Thymus (tissue), 11 donors: ENCODE results near the gene PYY. TPM values are rescaled to one million over a fixed set of nuclear protein-coding genes. Genes with fewer than 3 reads are reported as not detected.

ENCODE experiments used
- DNase-seq, 9 donors: peaks; one replicate each; pipeline ENCODE4 v3.0.0-alpha.2; 2013; ENCODE audit warnings: low spot score in 9 of 9, low read depth in 6 of 9, missing footprints in 1 of 9
- H3K27ac ChIP-seq, 2 donors: one replicate each; pipeline ENCODE4 v1.5.1; 2013; ENCODE audit warnings: control low read depth in 1 of 2, low read depth in 1 of 2, low read length in 1 of 2, mild to moderate bottlenecking in 1 of 2, moderate library complexity in 1 of 2
- H3K27me3 ChIP-seq, 2 donors: one replicate each; pipeline ENCODE4 v1.5.1; 2013; ENCODE audit warnings: low read length in 1 of 2; ENCODE audit not compliant: control insufficient read depth in 2 of 2, insufficient read depth in 1 of 2
- H3K36me3 ChIP-seq, 2 donors: one replicate each; pipeline ENCODE4 v1.5.1; 2013; ENCODE audit warnings: low read length in 1 of 2, mild to moderate bottlenecking in 1 of 2, moderate library complexity in 1 of 2; ENCODE audit not compliant: control insufficient read depth in 2 of 2, insufficient read depth in 2 of 2
- H3K4me1 ChIP-seq, 2 donors: one replicate each; pipeline ENCODE4 v1.5.1; 2013; ENCODE audit warnings: low read length in 2 of 2; ENCODE audit not compliant: control insufficient read depth in 2 of 2, insufficient read depth in 2 of 2
- H3K4me3 ChIP-seq, 2 donors: one replicate each; pipeline ENCODE4 v1.5.1; 2013; ENCODE audit warnings: low read length in 2 of 2, control low read depth in 1 of 2, mild to moderate bottlenecking in 1 of 2
- H3K9me3 ChIP-seq, 2 donors: one replicate each; pipeline ENCODE4 v1.5.1; 2013; ENCODE audit warnings: low read length in 1 of 2, mild to moderate bottlenecking in 1 of 2; ENCODE audit not compliant: control insufficient read depth in 2 of 2, insufficient read depth in 1 of 2
- WGBS: extraction: QIAGEN DNeasy Blood & Tissue Kit; methylation state at CpG from one replicate; pipeline ENCODE4 v1.1.7; 2013; 5-methylcytosine and 5-hydroxymethylcytosine counted together
- polyA plus RNA-seq: library from polyadenylated mRNA; stranded (reverse); fragments of 200-250 nt; gene quantifications from one replicate; pipeline ENCODE4 v1.2.3, GENCODE V29; 2013
- total RNA-seq: library from RNA; stranded (reverse); fragments of 120-200 nt; gene quantifications from one replicate; pipeline ENCODE4 v1.2.4, GENCODE V29; 2013
- donor health status: healthy.

Gene PYY
- total and polyA plus RNA-seq, 2 donors, result 0.57 to 6.8 TPM

GRCh38 chr17:43956222-43956621, 2.5 kb upstream of the PYY start:
- Histone ChIP-seq H3K9me3 (no peaks in the 10 kb centered on the region), H3K27me3 (peaks cover 30 to 71% of the 10 kb centered on the region in 2 donors), H3K4me1 (peaks cover 0 to 5% of the 10 kb centered on the region in 2 donors), H3K4me3 (no peak overlapping the region), H3K27ac (no peak overlapping the region), H3K36me3 (no peaks in the 10 kb centered on the region)
- DNase-seq, result no peak
- 84% methylated on average over 8 of the region's 8 CpGs for WGBS

GRCh38 chr17:43952724-43953666, 745 bp downstream of the PYY start:
- no peaks in the 10 kb centered on the region for H3K36me3 ChIP-seq
- H3K4me3 ChIP-seq, result no peak overlapping the region
- H3K27ac ChIP-seq, result no peak overlapping the region
- H3K4me1 ChIP-seq, result peaks cover 0 to 5% of the 10 kb centered on the region in 2 donors
- DNase-seq, result peak in 2 of 9 donors; percentile 6 to 11
- 14% methylated on average over 82 of the region's 82 CpGs for WGBS
- no peaks in the 10 kb centered on the region for H3K9me3 ChIP-seq
- peaks cover 30 to 77% of the 10 kb centered on the region in 2 donors for H3K27me3 ChIP-seq

GRCh38 chr17:43952351-43952723, 1.4 kb downstream of the PYY start:
- H3K4me1 ChIP-seq, result peaks cover 0 to 5% of the 10 kb centered on the region in 2 donors
- no peaks in the 10 kb centered on the region for H3K36me3 ChIP-seq
- no peaks in the 10 kb centered on the region for H3K9me3 ChIP-seq
- WGBS, result 78% methylated on average over 19 of the region's 19 CpGs
- peaks cover 30 to 74% of the 10 kb centered on the region in 2 donors for H3K27me3 ChIP-seq
- DNase-seq, result no peak
- H3K4me3 ChIP-seq, result no peak overlapping the region
- no peak overlapping the region for H3K27ac ChIP-seq

GRCh38 chr17:43951750-43952149, 2.0 kb downstream of the PYY start:
- WGBS, result 94% methylated on average over 4 of the region's 4 CpGs
- Histone ChIP-seq H3K27me3 (peaks cover 30 to 79% of the 10 kb centered on the region in 2 donors), H3K36me3 (no peaks in the 10 kb centered on the region), H3K4me3 (no peak overlapping the region), H3K4me1 (peaks cover 0 to 5% of the 10 kb centered on the region in 2 donors), H3K27ac (no peak overlapping the region), H3K9me3 (no peaks in the 10 kb centered on the region)
- DNase-seq, result no peak

- peaks cover 30 to 75% of the 10 kb centered on the region in 2 donors for H3K27me3 ChIP-seq
- no peaks in the 10 kb centered on the region for H3K9me3 ChIP-seq
- no peaks in the 10 kb centered on the region for H3K36me3 ChIP-seq
- no peak overlapping the region for H3K4me3 ChIP-seq
- H3K27ac ChIP-seq, result no peak overlapping the region
- no peak for DNase-seq
- peaks cover 0 to 5% of the 10 kb centered on the region in 2 donors for H3K4me1 ChIP-seq
- 99% methylated on average over 2 of the region's 2 CpGs for WGBS
These were observed 3.2 kb downstream of the PYY start for GRCh38 chr17:43950554-43950953.

- WGBS, result 50% methylated on average over 4 of the region's 4 CpGs
- H3K27me3 ChIP-seq, result peaks cover 30 to 67% of the 10 kb centered on the region in 2 donors
These were observed 4.0 kb downstream of the PYY start for GRCh38 chr17:43949781-43950180.

GRCh38 chr17:43946781-43947180, 7.0 kb downstream of the PYY start:
- Histone ChIP-seq H3K27ac (no peak overlapping the region), H3K4me1 (no peaks in the 10 kb centered on the region), H3K27me3 (peaks cover 4 to 37% of the 10 kb centered on the region in 2 donors), H3K36me3 (no peaks in the 10 kb centered on the region), H3K4me3 (no peak overlapping the region), H3K9me3 (no peaks in the 10 kb centered on the region)
- WGBS, result 38% methylated on average over 4 of the region's 4 CpGs
- DNase-seq, result no peak

More at GRCh38 chr17:43949781-43950180, 4.0 kb downstream of the PYY start:
- Histone ChIP-seq H3K9me3 (no peaks in the 10 kb centered on the region), H3K27ac (no peak overlapping the region), H3K4me1 (peaks cover 0 to 5% of the 10 kb centered on the region in 2 donors), H3K36me3 (no peaks in the 10 kb centered on the region), H3K4me3 (no peak overlapping the region)
- no peak for DNase-seq

- Histone ChIP-seq H3K27me3 (peaks cover 0 to 30% of the 10 kb centered on the region in 2 donors), H3K27ac (no peak overlapping the region), H3K36me3 (no peaks in the 10 kb centered on the region), H3K4me3 (no peak overlapping the region), H3K4me1 (no peaks in the 10 kb centered on the region), H3K9me3 (no peaks in the 10 kb centered on the region)
- 93% methylated on average over 12 of the region's 12 CpGs for WGBS
- no peak for DNase-seq
These were observed 8.5 kb downstream of the PYY start for GRCh38 chr17:43945074-43945829.
